GM23338 (cell line): ENCODE measurements around the gene RMC1. TPM values are rescaled to one million over a fixed set of nuclear protein-coding genes. Genes with fewer than 3 reads are reported as not detected.

Experiments
- ATAC-seq: fragments of 200-7000 bp; cut with Tn5 transposase; 3 replicates; pipeline ENCODE4 v1.9.1; 2020
- DNase-seq: peaks from one replicate; pipeline ENCODE4 v3.0.0-alpha.2; 2015; ENCODE audit warnings: low spot score
- H2AFZ ChIP-seq: fragments of 200-600 bp; sonication (generic); 2 replicates; pipeline ENCODE4 v1.8.0; 2016; ENCODE audit warnings: antibody characterized with exemption, mild to moderate bottlenecking, moderate library complexity
- H3F3A ChIP-seq: fragments of 200-600 bp; sonication (generic); replicated peaks from 2 replicates; pipeline ENCODE4 v1.8.0; 2017; ENCODE audit warnings: antibody characterized with exemption, mixed run types, low read depth
- H3K27ac ChIP-seq: fragments of 200-600 bp; sonication (generic); 2 replicates; pipeline ENCODE4 v1.6.1; 2016; ENCODE audit warnings: low read depth
- H3K27me3 ChIP-seq: fragments of 200-600 bp; sonication (generic); 2 replicates; pipeline ENCODE4 v1.8.0; 2016; ENCODE audit warnings: mild to moderate bottlenecking, mixed run types, moderate library complexity; ENCODE audit not compliant: insufficient read depth
- H3K36me3 ChIP-seq: fragments of 200-600 bp; sonication (generic); 2 replicates; pipeline ENCODE4 v1.8.0; 2016; ENCODE audit warnings: mild to moderate bottlenecking; ENCODE audit not compliant: insufficient read depth
- H3K4me1 ChIP-seq: fragments of 200-600 bp; sonication (generic); 2 replicates; pipeline ENCODE4 v1.8.0; 2016; ENCODE audit warnings: mild to moderate bottlenecking, moderate library complexity; ENCODE audit not compliant: insufficient read depth
- H3K4me2 ChIP-seq: fragments of 200-600 bp; sonication (generic); 2 replicates; pipeline ENCODE4 v1.7.1; 2017; ENCODE audit warnings: mixed run types
- H3K4me3 ChIP-seq: fragments of 200-600 bp; sonication (generic); 2 replicates; pipeline ENCODE4 v1.6.1; 2016; ENCODE audit warnings: mixed run types
- H3K79me2 ChIP-seq: fragments of 200-600 bp; sonication (generic); replicated peaks from 2 replicates; pipeline ENCODE4 v1.8.0; 2017; ENCODE audit warnings: mild to moderate bottlenecking; ENCODE audit not compliant: insufficient read depth
- H3K9me2 ChIP-seq: fragments of 200-600 bp; sonication (generic); 2 replicates; pipeline ENCODE4 v1.8.0; 2017; ENCODE audit not compliant: insufficient read depth
- H4K20me1 ChIP-seq: fragments of 200-600 bp; sonication (generic); replicated peaks from 2 replicates; pipeline ENCODE4 v1.8.0; 2017; ENCODE audit warnings: mild to moderate bottlenecking; ENCODE audit not compliant: insufficient read depth
- H3K27ac Mint-ChIP-seq: 2 replicates; pipeline ENCODE4 v1.8.0; 2020; ENCODE audit warnings: inconsistent platforms, mild to moderate bottlenecking, moderate library complexity, mixed read lengths
- H3K27me3 Mint-ChIP-seq: 3 replicates; pipeline ENCODE4 v1.8.0; 2022; ENCODE audit warnings: low read depth, mild to moderate bottlenecking, moderate library complexity, mixed read lengths, inconsistent platforms; ENCODE audit not compliant: insufficient read depth, poor library complexity
- H3K36me3 Mint-ChIP-seq: 3 replicates; pipeline ENCODE4 v1.8.0; 2021; ENCODE audit warnings: low read depth, mild to moderate bottlenecking, inconsistent platforms, moderate library complexity, mixed read lengths
- H3K4me1 Mint-ChIP-seq: 3 replicates; pipeline ENCODE4 v1.8.0; 2020; ENCODE audit warnings: mild to moderate bottlenecking, inconsistent platforms, mixed read lengths
- H3K4me3 Mint-ChIP-seq: 3 replicates; pipeline ENCODE4 v1.8.0; 2021; ENCODE audit warnings: moderate library complexity, mild to moderate bottlenecking, inconsistent platforms, mixed read lengths
- H3K9me3 Mint-ChIP-seq: 3 replicates; pipeline ENCODE4 v1.8.0; 2020; ENCODE audit warnings: moderate library complexity, mild to moderate bottlenecking, inconsistent platforms, mixed read lengths
- CREB1 ChIP-seq: fragments of 250-450 bp; sonication (Bioruptor Pico); IDR thresholded peaks from 2 replicates; pipeline ENCODE4 v1.5.0; 2020; ENCODE audit warnings: low read depth, mild to moderate bottlenecking, moderate library complexity
- CTCF ChIP-seq, 2 experiments: fragments of 200-600 bp in 1 of 2; sonication (generic) in 1 of 2; conservative IDR thresholded peaks; 2 replicates each; pipeline versions ENCODE4 v1.5.1 to v1.6.1; 2016 to 2017; ENCODE audit warnings: antibody characterized with exemption in 2 of 2, low read depth in 2 of 2, mild to moderate bottlenecking in 2 of 2, moderate library complexity in 1 of 2
- ETS1 ChIP-seq: IDR thresholded peaks from 2 replicates; pipeline ENCODE4 v1.6.1; 2016; ENCODE audit warnings: antibody characterized with exemption
- EZH2 ChIP-seq: fragments of 200-600 bp; sonication (generic); IDR thresholded peaks from one replicate; pipeline ENCODE4 v1.8.0; 2017; ENCODE audit warnings: antibody characterized with exemption, mild to moderate bottlenecking, low read depth; ENCODE audit not compliant: unreplicated experiment
- EZH2phosphoT487 ChIP-seq: fragments of 200-600 bp; sonication (generic); IDR thresholded peaks from one replicate; pipeline ENCODE4 v1.8.1; 2018; ENCODE audit warnings: antibody characterized with exemption; ENCODE audit not compliant: unreplicated experiment
- JUNB ChIP-seq: IDR thresholded peaks from one replicate; pipeline ENCODE4 v1.6.1; 2016; ENCODE audit warnings: antibody characterized with exemption; ENCODE audit not compliant: unreplicated experiment
- NANOG ChIP-seq: IDR thresholded peaks from 2 replicates; pipeline ENCODE4 v1.6.1; 2016; ENCODE audit warnings: antibody characterized with exemption, borderline replicate concordance
- POLR2AphosphoS5 ChIP-seq: IDR thresholded peaks from 2 replicates; pipeline ENCODE4 v1.6.1; 2016; ENCODE audit warnings: antibody characterized with exemption, low read depth
- REST ChIP-seq: IDR thresholded peaks from one replicate; pipeline ENCODE4 v1.6.1; 2018; ENCODE audit warnings: antibody characterized with exemption; ENCODE audit not compliant: unreplicated experiment
- STAT1 ChIP-seq: IDR thresholded peaks from one replicate; pipeline ENCODE4 v1.6.1; 2016; ENCODE audit warnings: antibody characterized with exemption; ENCODE audit not compliant: unreplicated experiment
- ZNF114 ChIP-seq: fragments of 250-450 bp; sonication (Bioruptor Pico); IDR thresholded peaks from 2 replicates; pipeline ENCODE4 v1.5.0; 2020; ENCODE audit warnings: mild to moderate bottlenecking, moderate library complexity
- ZNF331 ChIP-seq: fragments of 250-450 bp; sonication (Bioruptor Pico); IDR thresholded peaks from 2 replicates; pipeline ENCODE4 v1.5.0; 2020; ENCODE audit warnings: low read depth, mild to moderate bottlenecking, moderate library complexity
- ZNF462 ChIP-seq: fragments of 250-450 bp; sonication (Bioruptor Pico); IDR thresholded peaks from 2 replicates; pipeline ENCODE4 v1.5.0; 2020; ENCODE audit warnings: mild to moderate bottlenecking, moderate library complexity
- polyA plus RNA-seq: library from polyadenylated mRNA; unstranded; fragments of >200 nt; fragmentation: Nextera tagmentation; extraction: Ambion mirVana; gene quantifications from 2 replicates; pipeline ENCODE4 v1.2.1, GENCODE V29; 2016
- total RNA-seq: library from RNA; depleted of rRNA; stranded (reverse); fragments of >200 nt; shearing (Covaris generic); gene quantifications from 2 replicates; pipeline ENCODE4 v1.2.3, GENCODE V29; 2014

Gene RMC1
- total and polyA plus RNA-seq, 2 experiments from 2014 or later = 18.9 to 24.6 TPM

GRCh38 chr18:23456835-23457234 is 46.5 kb upstream of the RMC1 start:
- no peak for TF ChIP-seq STAT1
- TF ChIP-seq NANOG = no peak
- TF ChIP-seq CREB1 (CRISPR knock-in tag) = no peak
- TF ChIP-seq JUNB = no peak
- TF ChIP-seq EZH2 = no peak
- no peak for TF ChIP-seq ETS1
- no peak for TF ChIP-seq EZH2phosphoT487
- no peak for TF ChIP-seq CTCF (conservative IDR thresholded peaks at IDR 0.05; ENCODE audit: low read depth in 2 of 2)
- TF ChIP-seq REST = no peak
- no peak for TF ChIP-seq ZNF462 (CRISPR knock-in tag)
- TF ChIP-seq ZNF331 (CRISPR knock-in tag) = no peak
- no peak for TF ChIP-seq POLR2AphosphoS5
- TF ChIP-seq ZNF114 (CRISPR knock-in tag) = no peak
- no peaks in the 10 kb centered on the region for H3K36me3 ChIP-seq
- H3K36me3 Mint-ChIP-seq = no peaks in the 10 kb centered on the region

More at GRCh38 chr18:23456835-23457234, 46.5 kb upstream of the RMC1 start:
- no peaks in the 10 kb centered on the region for H3F3A ChIP-seq
- Mint-ChIP-seq H3K4me1 (peaks cover 11% of the 10 kb centered on the region), H3K9me3 (no peaks in the 10 kb centered on the region), H3K27ac (no peak overlapping the region), H3K4me3 (no peak overlapping the region), H3K27me3 (peaks cover 2% of the 10 kb centered on the region)
- peaks cover 83% of the 10 kb centered on the region for H3K79me2 ChIP-seq
- no peak overlapping the region for H3K27ac ChIP-seq
- no peak overlapping the region for H2AFZ ChIP-seq
- ATAC-seq (no peak), DNase-seq (no peak)
- no peak overlapping the region for H3K4me2 ChIP-seq
- H4K20me1 ChIP-seq = peaks cover 11% of the 10 kb centered on the region; the same call in 1 of the 2 replicates
- no peak overlapping the region for H3K4me3 ChIP-seq
- H3K27me3 ChIP-seq = no peaks in the 10 kb centered on the region
- H3K4me1 ChIP-seq = 0 out of 2 replicates have a peak, but pooled peaks cover 5% of the 10 kb centered on the region
- H3K9me2 ChIP-seq = no peaks in the 10 kb centered on the region
